D341Med (cell line): ENCODE measurements around the gene EDAR.

Experiments used
- DNase-seq: peaks from one replicate; pipeline ENCODE4 v3.0.0; 2012; ENCODE audit warnings: low spot score

Gene EDAR

DNA sequence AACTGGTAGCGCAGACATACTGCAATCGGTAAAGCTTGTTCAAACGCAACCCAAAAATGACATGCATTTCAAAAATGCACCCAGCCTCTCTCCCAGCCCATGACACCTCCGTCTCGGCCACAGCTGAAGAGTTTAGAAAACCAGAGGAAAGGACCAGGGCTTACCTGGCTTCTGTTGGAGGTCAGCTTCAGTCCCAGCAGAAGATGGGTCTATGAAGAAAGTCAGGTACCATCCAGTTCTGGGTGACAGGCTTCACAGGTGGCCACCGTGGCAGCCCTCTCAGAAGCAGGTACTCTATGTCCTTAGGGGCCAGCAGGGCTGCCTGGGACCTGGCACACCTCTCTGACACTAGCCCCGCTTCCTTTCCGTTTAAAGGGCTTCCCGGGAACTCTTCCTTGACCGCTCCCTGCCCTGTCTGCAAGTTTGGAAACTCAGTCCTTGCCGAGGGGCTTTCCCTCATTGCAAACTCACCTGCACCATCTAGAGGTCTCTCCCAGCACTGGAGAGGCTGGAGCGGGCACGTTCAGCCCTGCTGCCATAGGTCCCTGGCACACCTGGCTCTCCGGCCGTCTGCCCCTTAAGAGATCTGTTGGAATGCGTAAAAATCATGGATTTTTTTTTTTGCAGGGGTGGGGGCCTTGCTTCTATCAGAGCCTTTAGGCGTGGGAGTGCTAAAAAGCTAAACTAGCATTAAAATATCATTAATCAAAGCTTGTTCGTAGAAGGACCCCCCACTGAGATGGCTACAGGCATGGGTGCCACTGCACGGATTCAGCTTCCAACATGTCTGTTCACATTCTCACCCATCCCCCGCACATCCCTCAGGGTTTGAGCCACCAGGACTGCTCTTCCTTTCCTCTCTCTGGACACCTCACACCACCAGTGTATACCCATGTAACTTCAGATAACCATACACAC lies at the start of gene EDAR:
TSS of gene EDAR (minus strand) at position 425 of the 918 bp plus-strand sequence. CDS start 58,206 bp downstream, outside the sequence.
- peak; percentile 74 for DNase-seq

- no peak for DNase-seq
These were observed 44.2 kb upstream of the EDAR start for GRCh38 chr2:109033171-109033570.

GRCh38 chr2:109032229-109032820 lies 43.3 kb upstream of the EDAR start:
- no peak for DNase-seq

DNA sequence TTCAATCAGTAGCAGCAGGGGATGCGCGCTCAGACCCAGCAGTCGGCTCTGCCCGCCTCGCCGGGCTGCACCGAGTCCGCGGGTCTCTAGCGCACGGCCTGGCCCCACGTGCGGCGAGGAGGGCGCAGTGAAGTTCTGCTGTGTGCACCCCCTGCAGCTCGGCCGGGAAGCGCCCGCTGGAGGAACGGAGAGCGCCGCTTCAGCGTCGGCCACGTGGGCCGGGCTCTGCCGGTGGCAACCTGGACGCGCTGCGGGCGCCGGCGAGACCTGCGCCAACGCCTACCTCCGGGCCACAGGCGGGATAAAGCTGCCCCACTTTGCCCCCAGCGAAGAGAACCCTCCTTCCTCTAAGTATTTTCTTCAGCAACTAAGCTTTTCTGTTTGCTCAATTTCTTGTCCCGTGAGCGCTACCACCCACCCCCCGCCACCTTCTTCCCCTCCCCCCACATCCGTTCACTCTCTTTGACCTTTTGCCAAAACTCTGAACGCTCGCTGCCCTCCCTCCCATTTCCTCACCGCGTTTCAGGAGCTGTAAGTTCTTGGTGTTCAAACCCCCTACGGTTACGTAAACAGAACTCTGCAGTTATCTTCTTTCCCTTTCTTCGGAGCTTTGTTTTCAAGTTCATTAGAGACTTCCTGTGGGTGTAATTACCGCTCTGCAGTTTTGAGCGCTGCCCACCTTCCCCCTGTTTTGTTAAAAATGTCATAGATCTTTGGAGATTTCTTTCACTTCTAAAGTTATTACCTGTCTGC lies 42.6 kb upstream of the EDAR start:
- no peak for DNase-seq

GRCh38 chr2:109030870-109031475 lies 42.0 kb upstream of the EDAR start:
- no peak for DNase-seq

DNA sequence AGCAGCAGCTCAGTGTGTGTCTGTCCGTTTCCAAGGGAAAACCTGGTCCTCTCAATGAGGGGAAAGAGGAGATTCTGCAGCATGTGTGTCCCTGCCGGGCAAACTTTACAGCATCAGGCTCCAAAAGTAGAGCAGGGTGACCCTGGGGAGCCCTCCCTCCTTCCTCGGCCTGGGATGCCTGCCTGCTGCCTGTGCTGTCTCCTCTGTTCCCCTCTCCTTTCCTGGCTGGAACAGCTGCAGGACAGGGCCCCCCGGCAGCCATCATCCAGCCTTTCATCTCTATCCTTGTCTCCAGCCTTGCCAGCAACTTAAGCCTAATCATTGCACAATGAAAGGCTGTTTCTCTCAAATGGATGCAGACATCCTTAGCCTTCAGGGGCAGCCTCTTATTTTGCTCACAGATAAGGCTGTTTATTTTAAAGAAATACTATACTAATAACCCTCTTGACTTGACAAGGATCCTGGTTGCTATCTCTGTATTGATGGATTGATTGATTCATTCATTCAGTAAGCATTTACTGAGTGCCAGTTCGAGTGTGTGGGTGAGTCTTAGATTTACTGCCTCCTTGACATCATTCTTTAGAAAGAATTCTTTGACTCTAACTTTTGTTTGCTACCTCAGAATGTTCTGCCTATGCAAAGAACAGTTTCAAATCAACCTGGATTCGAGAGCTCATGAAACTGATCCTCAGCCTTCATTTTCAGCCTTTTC lies 40.6 kb upstream of the EDAR start:
- no peak for DNase-seq

- no peak for DNase-seq
These were observed 39.9 kb upstream of the EDAR start for GRCh38 chr2:109028738-109029489.

DNA sequence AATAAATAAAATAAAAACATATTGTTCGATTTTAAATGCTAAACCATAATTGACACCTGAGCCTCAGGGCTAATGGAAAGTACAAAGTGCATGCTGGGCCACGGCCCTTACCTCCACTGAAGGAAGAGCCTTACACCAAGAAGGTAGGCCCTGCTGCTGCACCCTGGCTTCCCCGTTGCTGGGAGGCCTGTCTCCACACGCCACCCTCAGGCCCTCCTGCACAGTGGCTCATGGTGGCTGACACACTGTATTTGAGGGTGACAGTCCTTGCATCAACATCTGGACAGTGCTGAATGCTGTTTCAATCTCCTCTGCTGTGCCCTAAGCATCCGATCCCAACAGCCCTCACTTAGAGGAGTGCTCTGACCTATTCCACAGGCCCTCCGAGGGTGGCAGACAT lies 39.3 kb upstream of the EDAR start:
- DNase-seq, result no peak

GRCh38 chr2:109027702-109028101 lies 38.7 kb upstream of the EDAR start:
- no peak for DNase-seq

GRCh38 chr2:109024477-109024876 lies 35.5 kb upstream of the EDAR start:
- no peak for DNase-seq

DNA sequence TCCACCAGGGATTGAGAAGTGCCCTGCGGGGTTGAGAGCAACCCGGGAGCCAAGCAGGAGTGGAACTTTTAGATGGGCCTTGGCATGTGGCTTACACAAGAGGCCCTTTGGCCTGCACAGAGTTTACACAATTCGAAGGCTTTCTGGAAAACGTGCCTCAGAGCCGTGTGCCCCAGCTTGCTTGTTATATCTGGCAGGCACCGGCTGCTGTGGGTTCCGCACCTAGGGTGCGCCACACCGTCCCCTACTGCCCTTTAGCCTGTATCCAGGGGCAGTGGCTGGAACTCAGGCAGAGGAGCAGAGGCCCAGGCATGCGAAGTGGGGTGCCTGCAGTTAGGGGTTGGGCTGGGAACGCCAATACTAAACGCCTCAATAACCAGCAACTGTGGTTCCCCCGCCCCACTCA lies 32.9 kb upstream of the EDAR start:
- DNase-seq, result no peak

DNA sequence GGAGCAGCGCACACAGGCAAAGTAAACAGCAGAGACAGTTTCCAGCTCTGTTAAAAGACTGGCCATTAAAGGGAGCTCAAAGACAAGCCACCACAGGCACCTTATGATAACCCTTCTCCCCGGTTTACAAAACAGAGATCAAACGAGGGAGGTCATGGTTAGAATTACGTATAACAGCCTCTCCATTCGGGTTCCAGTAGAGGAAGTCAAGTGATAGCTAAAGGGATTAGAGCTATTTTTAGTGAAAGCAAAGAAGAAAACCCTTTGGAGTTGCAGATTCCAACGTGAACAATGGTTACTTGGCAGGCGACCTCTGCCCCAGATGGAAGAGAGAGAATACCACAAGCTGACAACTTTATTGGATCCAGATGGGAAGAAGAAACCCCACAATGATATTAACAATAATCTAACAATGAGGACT lies 31.2 kb upstream of the EDAR start:
- DNase-seq, result no peak

- DNase-seq, result no peak
These were observed 29.4 kb upstream of the EDAR start for GRCh38 chr2:109018452-109018851.

- no peak for DNase-seq
These were observed 28.0 kb upstream of the EDAR start for GRCh38 chr2:109017017-109017416.

DNA sequence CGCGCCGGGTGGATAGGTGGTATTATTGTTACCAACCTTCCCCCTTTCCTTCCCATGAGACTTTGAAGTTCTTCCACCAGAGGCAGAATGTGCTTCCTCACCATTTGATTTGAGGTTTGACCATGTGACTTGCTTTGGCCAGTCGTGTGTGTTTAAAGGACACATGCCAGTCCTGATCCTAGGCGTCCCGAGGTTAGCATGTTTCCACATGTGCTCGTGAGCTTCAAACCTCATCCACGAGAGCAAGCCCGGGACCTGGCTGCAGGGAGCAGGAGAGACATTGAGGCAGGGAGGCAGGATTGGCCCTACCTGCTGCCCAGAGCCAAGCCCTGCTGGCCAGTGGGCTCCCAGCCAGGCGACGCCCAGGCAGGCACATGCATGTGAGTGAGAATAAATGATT lies 27.4 kb upstream of the EDAR start:
- no peak for DNase-seq

GRCh38 chr2:109014476-109014875 lies 25.5 kb upstream of the EDAR start:
- DNase-seq, result no peak

DNA sequence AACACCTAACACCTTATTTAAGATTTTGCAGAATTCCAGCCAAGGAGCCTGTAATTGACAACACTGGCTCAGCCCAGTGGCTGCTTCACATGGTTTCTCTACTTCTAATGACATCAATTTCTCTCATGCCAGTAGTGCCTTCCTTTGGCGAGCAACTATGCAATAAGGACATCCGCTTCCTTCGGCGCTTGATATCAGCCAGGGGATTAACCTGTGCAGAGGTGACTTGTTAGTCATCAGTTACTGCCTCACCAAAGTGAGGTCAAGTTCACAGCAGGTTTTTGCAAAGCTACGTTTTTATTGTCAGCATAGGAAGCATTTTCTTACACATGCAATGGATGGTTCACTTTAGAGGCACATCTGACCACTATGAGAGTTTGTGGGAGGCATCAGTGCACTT lies 24.0 kb upstream of the EDAR start:
- DNase-seq, result no peak

DNA sequence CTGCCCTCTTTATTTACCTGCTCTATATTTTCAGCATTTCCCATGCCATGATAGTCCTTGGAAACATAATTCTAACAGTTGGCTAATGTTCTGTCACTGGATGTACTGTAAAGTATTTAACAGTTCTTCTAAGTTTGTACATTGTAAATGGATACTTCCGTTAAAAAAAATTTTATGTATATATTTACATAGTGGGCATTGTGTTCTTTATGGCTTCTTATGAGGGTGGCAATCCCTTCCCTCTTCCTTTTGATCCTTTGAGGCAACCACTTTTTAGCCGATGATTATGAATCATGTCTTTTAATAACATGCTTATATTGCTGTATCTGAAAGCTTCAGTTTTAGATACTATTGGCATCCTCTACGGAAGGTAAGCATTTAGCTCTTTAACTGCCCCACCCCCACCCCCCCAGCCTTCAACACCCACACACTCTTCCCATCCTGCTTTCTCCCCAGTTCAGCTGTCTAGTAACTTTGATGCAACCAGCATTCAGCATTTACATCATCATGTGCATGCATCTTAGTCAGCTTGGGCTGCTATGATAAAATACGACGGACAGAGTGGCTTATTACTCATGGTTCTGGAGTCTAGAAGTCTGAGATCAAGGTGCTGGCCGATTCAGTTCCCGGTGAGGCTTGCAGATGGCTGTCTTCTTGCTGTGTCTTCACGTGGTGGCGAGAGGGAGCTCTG lies 21.0 kb upstream of the EDAR start:
- no peak for DNase-seq

DNA sequence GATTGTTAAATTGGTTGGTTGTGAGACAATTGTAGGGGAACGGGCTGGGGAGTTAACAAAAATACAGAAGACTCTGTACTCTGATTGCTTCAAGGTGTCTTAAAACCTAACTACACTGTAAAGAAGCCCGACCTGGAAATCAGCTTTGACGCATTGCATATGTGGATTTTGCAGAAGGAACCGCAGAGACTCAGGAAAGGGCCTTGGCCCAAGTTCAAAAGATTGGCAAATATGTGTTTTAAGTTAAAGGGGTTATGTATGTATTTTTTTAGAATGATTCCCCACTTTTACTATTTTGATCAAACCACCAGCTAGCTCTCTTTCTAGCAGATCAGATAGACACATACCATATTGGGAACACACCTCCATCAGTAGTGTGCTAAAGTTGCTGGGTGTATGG lies 18.0 kb upstream of the EDAR start:
- DNase-seq, result no peak

- DNase-seq, result no peak
These were observed 16.7 kb upstream of the EDAR start for GRCh38 chr2:109005686-109006204.
